Embryonic facial prominence (tissue), 1 donor: ENCODE data around the gene SSTR5.
"Not testable (repeated sequence)": the region's sequence is repeated elsewhere in the genome, so short reads cannot be mapped to it uniquely, and the experiment has no call there.

ENCODE experiments used
- DNase-seq: peaks from one replicate; pipeline ENCODE4 v3.0.0-alpha.2; 2016; ENCODE audit errors: extremely low spot score

Gene SSTR5

DNA sequence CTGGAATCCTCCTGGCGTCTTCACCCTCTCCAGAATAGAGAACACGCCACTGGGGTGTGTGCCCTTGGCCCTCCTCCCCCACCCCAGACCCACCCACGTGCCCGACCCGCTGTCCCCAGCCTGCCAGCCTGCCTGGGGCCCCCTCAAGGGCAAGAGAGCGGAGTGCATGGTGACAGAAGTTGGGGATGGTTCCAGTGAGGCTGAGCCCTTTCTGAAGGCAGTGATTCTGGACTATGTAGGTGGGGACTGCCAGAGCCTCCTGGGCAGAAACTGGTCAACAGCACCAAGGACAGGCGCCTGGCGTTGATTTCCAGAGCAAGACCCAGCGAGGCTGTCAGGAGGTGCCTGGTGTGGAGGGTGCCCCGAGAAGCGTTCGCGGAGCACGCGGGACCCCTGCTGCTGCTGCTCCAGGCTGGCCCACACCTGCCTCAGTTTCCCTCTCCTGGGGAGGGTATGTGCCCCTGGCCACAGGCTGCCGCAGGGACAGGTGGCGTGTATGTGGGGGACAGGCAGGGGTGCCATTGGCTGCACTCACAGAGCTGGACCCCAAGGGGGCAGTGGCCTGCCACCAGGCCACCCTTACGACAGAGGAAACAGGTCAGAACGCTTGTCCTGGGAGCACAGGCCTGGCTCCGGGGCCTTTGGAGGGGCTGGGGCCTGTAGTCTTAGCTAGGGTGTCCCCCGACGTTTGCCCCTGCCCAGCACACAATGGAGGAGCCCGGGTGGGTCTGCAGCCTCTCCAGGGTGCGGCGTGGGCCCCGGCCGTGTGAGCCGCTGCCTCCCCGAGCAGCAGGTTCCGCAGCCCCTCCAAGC is 1.2 kb downstream of the SSTR5 start:
- DNase-seq = no peak

DNA sequence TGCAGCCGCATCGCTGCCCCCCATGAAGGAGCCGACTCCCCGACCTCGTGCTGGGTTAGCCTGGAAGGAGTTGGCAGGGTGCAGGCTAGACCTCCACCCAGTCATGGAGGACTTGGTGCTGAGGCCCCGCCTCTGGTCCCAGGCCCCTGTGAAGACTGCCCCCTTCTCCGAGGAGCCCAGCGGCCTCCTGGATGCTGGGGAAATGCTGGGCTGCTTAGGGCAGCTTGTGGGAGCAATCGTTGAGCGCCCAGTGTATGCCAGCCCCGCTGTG is 1.8 kb downstream of the SSTR5 start:
- no peak for DNase-seq

DNA sequence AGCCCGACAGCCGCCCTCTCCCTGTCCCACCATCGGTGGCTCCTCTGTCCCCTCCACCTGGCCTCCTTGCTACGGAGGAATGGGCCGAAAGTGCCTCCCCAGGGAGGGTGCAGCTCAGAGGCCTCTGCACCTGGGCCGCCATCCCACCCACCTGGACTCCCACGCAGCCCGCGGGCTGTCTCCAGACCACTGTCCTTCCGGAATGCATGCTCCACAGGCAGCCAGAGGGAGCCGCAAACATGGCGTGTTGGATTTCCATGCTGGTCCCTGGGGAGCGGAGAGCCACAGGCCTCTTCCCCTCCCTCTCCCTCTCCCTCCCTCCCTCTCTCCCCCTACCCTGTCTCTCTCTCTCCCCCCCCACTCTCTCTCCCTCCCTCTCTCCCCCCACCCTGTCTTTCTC is 3.0 kb downstream of the SSTR5 start:
- DNase-seq = no peak

- DNase-seq = no peak
Measured at GRCh38 chr16:1076801-1077576, 4.4 kb downstream of the SSTR5 start.

GRCh38 chr16:1077877-1078578 is 5.5 kb downstream of the SSTR5 start:
- DNase-seq = no peak

DNA sequence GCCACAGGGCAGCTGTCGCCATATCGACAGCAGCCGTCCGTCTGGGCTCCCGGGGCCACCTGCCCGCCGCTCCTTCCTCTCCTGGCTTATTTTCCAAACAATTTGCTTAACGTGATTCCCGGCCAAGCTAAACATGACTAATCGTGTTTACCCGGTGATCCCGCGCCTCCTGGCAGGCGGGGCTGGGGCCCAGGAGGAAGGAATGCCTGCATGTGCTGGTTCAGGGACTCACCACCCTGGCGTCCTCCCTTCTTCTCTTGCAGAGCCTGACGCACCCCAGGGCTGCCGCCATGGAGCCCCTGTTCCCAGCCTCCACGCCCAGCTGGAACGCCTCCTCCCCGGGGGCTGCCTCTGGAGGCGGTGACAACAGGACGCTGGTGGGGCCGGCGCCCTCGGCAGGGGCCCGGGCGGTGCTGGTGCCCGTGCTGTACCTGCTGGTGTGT is 6.1 kb downstream of the SSTR5 start:
- peak; percentile 20 for DNase-seq

DNA sequence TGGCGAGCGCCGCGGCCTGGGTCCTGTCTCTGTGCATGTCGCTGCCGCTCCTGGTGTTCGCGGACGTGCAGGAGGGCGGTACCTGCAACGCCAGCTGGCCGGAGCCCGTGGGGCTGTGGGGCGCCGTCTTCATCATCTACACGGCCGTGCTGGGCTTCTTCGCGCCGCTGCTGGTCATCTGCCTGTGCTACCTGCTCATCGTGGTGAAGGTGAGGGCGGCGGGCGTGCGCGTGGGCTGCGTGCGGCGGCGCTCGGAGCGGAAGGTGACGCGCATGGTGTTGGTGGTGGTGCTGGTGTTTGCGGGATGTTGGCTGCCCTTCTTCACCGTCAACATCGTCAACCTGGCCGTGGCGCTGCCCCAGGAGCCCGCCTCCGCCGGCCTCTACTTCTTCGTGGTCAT is 6.8 kb downstream of the SSTR5 start:
- DNase-seq = no peak

- DNase-seq = no peak
Measured at GRCh38 chr16:1079786-1080525, 7.4 kb downstream of the SSTR5 start.

DNA sequence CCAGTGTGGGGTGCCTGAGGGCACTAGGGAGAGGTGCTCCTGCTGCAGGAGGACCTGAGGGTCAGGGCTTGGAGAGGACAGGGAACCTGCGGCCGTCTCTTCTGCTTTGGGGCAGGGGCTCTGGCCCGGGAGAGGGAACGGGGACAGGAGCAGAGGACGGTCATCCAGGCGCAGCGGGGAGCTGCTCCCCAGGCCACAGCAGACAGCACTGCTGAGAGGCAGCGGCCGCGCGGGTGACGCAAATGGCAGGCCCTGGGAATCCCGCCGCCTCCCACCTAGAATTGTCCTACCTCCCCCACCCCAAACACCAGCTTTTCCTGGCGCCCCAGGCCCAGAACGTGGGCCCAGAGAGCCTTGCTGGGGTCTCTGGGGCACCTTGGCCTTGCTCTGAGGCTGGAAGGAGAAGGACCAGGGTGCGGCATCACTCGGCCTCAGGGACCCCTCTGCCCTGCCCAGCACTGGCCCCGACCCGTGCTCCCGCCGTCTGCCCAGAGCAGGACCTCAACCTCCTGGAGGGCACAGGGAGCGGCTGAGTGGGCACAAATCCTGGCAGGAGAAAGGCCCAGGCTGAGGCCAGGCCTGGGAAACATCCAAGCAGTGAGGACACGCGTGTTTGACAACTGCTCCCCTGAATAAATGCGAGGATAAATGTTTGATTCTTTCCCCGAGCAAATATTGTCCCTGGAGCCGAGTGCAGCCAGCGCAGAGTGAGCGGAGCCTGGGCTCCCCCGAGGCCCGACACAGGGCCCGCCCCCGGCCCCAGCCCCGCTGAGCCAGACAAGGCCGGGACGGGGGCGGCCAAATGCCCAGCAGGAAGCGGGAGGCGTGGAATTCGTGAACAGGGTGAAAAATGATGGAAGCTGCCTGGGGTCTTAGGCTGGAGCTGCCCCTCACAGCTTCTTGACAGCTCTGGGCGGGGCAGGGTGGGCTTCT is 8.5 kb downstream of the SSTR5 start:
- no peak for DNase-seq

DNA sequence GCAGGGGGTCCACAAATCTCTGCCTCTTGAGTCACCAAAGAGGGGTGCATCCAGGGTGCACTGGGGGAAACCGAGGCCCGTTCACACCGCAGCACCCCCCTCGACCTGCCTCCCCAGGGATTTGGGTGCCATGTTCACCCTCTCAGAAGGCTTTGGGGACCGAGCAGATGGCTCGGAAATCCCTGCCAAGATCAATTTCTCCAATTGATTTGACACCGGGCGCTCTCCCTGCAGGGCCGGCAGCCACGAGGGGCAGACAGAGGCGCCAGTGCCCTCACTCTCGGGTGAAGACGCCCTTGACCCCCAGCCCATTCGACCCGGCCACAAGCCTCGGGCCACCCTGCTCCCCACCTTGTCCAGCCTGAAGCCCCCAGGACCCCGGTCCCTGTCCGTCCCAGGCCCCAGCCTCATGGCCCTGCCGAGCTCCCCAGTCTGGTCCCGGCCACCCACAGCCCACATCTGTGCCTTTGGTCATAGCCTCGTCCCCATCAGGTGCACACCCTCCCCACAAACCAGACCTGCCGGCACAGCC is 9.3 kb downstream of the SSTR5 start:
- no peak for DNase-seq

- no peak for DNase-seq
Measured at GRCh38 chr16:1082266-1082951, 9.9 kb downstream of the SSTR5 start.

DNA sequence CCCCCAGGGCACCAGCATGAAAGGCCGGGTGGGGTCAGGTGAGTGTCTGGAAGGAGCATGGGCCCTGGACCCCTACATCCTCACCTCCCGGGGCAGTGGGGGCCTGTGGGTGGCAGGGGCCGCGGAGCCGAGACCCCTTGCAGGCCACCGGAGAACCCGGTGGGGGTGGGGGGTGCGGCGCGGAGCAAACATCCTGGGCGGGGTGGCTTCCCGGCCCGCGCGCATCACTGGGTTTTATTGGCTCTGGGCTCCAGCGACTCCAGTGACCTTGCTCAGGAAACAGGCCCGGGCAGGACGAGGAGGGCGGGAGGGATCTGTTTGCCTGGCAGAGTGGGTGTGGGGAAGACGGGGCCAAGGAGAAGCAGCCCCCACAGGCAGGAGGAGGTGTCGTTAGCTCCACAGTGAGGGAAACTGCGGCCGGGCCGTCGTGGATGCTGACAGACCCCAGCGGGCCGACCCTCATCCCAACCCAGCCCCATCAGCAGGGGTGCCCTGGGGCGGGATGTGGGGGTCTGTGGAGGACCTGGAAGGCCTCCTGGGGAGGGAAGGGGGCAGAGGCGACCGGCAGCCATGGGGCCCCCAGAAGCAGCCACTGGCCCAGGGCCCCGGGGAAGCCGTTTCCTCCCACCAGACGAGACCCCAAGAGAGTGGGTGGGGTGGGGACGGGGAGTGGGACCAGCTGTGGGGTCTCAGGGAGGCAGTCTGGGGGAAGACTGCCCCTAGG is 10.6 kb downstream of the SSTR5 start:
- DNase-seq = no peak

GRCh38 chr16:1084971-1085370 is 12.4 kb downstream of the SSTR5 start:
- no peak for DNase-seq

DNA sequence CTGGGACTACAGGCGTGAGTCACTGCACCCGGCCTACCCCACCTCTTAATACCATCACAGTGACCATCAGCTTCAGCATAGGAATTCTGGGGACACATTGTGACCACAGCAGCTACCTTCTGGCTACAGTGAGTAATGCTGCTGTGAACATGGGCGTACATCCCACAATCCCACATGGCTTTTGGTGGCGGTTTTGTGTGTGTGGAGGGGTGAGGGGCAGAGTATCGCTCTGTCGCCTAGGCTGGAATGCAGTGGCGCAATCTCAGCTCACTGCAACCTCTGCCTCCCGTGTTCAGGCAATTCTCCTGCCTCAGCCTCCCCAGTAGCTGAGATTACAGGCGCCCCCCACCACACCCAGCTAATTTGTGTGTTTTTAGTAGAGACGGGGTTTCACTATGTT is 13.9 kb downstream of the SSTR5 start:
- DNase-seq = not testable (repeated sequence)

- no peak for DNase-seq
Measured at GRCh38 chr16:1088295-1089170, 16.0 kb downstream of the SSTR5 start.

GRCh38 chr16:1089439-1089821 is 16.9 kb downstream of the SSTR5 start:
- no peak for DNase-seq

- no peak for DNase-seq
Measured at GRCh38 chr16:1089822-1090619, 17.5 kb downstream of the SSTR5 start.
